Activated T-helper 1 cell treated with anti-CD3 and anti-CD28 coated beads, Interleukin-2, amount 50 U/mL, for 16 hours (primary cell): ENCODE results near the gene SH3GL1.
"Not testable (repeated sequence)": the region's sequence is repeated elsewhere in the genome, so short reads cannot be mapped to it uniquely, and the experiment has no call there.

Experiments
- DNase-seq, 2 donors: peaks; one replicate each; pipeline ENCODE4 v3.0.0-alpha.2; 2020; ENCODE audit warnings: low read depth in 1 of 2, low spot score in 1 of 2

The SH3GL1 gene

GRCh38 chr19:4363571-4364304 lies 36.6 kb downstream of the SH3GL1 start:
- no peak for DNase-seq

GRCh38 chr19:4362831-4363545 lies 37.4 kb downstream of the SH3GL1 start:
- DNase-seq = no peak

GRCh38 chr19:4362101-4362828 lies 38.1 kb downstream of the SH3GL1 start:
- DNase-seq = no peak

- DNase-seq = no peak
Measured at GRCh38 chr19:4361152-4362046, 38.9 kb downstream of the SH3GL1 start.

- DNase-seq = no peak
Measured at GRCh38 chr19:4360641-4361151, 39.7 kb downstream of the SH3GL1 start.

GRCh38 chr19:4360081-4360569 lies 40.2 kb downstream of the SH3GL1 start:
- DNase-seq = no peak

GRCh38 chr19:4359627-4360000 lies 40.7 kb downstream of the SH3GL1 start:
- no peak for DNase-seq

- DNase-seq = no peak
Measured at GRCh38 chr19:4358709-4359626, 41.4 kb downstream of the SH3GL1 start.

GRCh38 chr19:4357921-4358326 lies 42.4 kb downstream of the SH3GL1 start:
- no peak for DNase-seq

GRCh38 chr19:4357095-4357797 lies 43.1 kb downstream of the SH3GL1 start:
- DNase-seq = no peak

- no peak for DNase-seq
Measured at GRCh38 chr19:4354897-4355296, 45.5 kb downstream of the SH3GL1 start.

GRCh38 chr19:4354282-4354681 lies 46.1 kb downstream of the SH3GL1 start:
- DNase-seq = no peak

- peak in 1 of 2 donors; percentile 37 for DNase-seq
Measured at GRCh38 chr19:4352701-4353121, 47.6 kb downstream of the SH3GL1 start.

GRCh38 chr19:4350726-4351125 lies 49.6 kb downstream of the SH3GL1 start:
- DNase-seq = no peak

GRCh38 chr19:4350111-4350510 lies 50.2 kb downstream of the SH3GL1 start:
- DNase-seq = no peak

GRCh38 chr19:4349225-4349624 lies 51.1 kb downstream of the SH3GL1 start:
- DNase-seq = not testable (repeated sequence)

GRCh38 chr19:4347521-4347920 lies 52.8 kb downstream of the SH3GL1 start:
- no peak for DNase-seq

GRCh38 chr19:4346020-4346383 lies 54.3 kb downstream of the SH3GL1 start:
- DNase-seq = no peak
